K562 (cell line): ENCODE measurements around the gene SESN2. TPM values are rescaled to one million over a fixed set of nuclear protein-coding genes. Genes with fewer than 3 reads are reported as not detected.

ENCODE experiments used
- ATAC-seq: fragments of 200-7000 bp; cut with Tn5 transposase; 3 replicates; pipeline ENCODE4 v1.9.1; 2020; ENCODE audit warnings: moderate library complexity
- BruUV-seq: library from RNA; stranded (reverse); fragments of 400-500 nt; replicated peaks from 2 replicates; lab custom pipeline; 2021; lab: Mats Ljungman, UMichigan
- CTCF ChIA-PET: fragments of 300-600 bp; formaldehyde crosslinking; extraction: SDS; loops from one replicate; lab custom pipeline; 2021; ENCODE audit warnings: low intra/inter-chr PET ratio; lab: Yijun Ruan, JAX
- POLR2A ChIA-PET: fragments of 300-600, 350-650 bp; sonication (Branson Sonifier 250); formaldehyde crosslinking; extraction: SDS; loops from one replicate; lab custom pipeline; 2021; ENCODE audit warnings: antibody characterized with exemption, inconsistent platforms; lab: Yijun Ruan, JAX
- DNase-seq, 4 experiments: peaks; one replicate each; pipeline versions ENCODE4 v3.0.0 to v3.0.0-alpha.2; 2011 to 2018; ENCODE audit warnings: low spot score in 3 of 4, mixed read lengths in 3 of 4; ENCODE audit errors: extremely low read depth in 1 of 4
- FAIRE-seq: peaks from 2 replicates; lab custom pipeline; 2011; peaks lifted over from hg19 to GRCh38; lab: Jason Lieb, UNC
- H2AFZ ChIP-seq: 2 replicates; pipeline ENCODE4 v1.6.0; 2011; ENCODE audit warnings: low read depth, low read length, control low read depth, inconsistent platforms
- H3K27ac ChIP-seq: fragments of 200-600 bp; 3 replicates; pipeline ENCODE4 v1.8.0; 2011; ENCODE audit warnings: low read depth, mild to moderate bottlenecking, control low read depth, inconsistent platforms, low read length, moderate library complexity, mixed read lengths; ENCODE audit errors: extremely low read depth
- H3K27me3 ChIP-seq, 2 experiments: fragments of 300-600 bp in 1 of 2; 2 replicates in 1 of 2; 3 replicates in 1 of 2; pipeline versions ENCODE4 v1.6.0 to v1.8.0; 2011; ENCODE audit warnings: inconsistent platforms in 2 of 2, low read length in 2 of 2, mild to moderate bottlenecking in 1 of 2, mixed read lengths in 1 of 2, moderate library complexity in 1 of 2; ENCODE audit not compliant: control insufficient read depth in 2 of 2, insufficient read depth in 2 of 2
- H3K36me3 ChIP-seq: fragments of 300-600 bp; 3 replicates; pipeline ENCODE4 v1.8.0; 2011; ENCODE audit warnings: mild to moderate bottlenecking, low read length, inconsistent platforms; ENCODE audit not compliant: control insufficient read depth, insufficient read depth
- H3K4me1 ChIP-seq, 2 experiments: fragments of 200-600 bp in 1 of 2; replicated peaks in 1 of 2; 2 replicates in 1 of 2; 3 replicates in 1 of 2; pipeline versions ENCODE4 v1.5.1 to v1.8.0; 2011; ENCODE audit warnings: inconsistent platforms in 2 of 2, low read length in 2 of 2, mild to moderate bottlenecking in 1 of 2, mixed read lengths in 1 of 2, moderate library complexity in 1 of 2; ENCODE audit not compliant: control insufficient read depth in 2 of 2, insufficient read depth in 2 of 2
- H3K4me2 ChIP-seq: 2 replicates; pipeline ENCODE4 v1.6.1; 2011; ENCODE audit warnings: low read length, control low read depth, inconsistent platforms, mixed read lengths; ENCODE audit not compliant: insufficient read depth
- H3K4me3 ChIP-seq: fragments of 200-600 bp; sonication (generic), shearing (Covaris generic); 2 replicates; pipeline ENCODE4 v1.5.1; 2016; ENCODE audit warnings: control low read depth, inconsistent platforms
- H3K79me2 ChIP-seq: fragments of 200-600 bp; 3 replicates; pipeline ENCODE4 v1.8.0; 2011; ENCODE audit warnings: low read length, inconsistent platforms; ENCODE audit not compliant: control insufficient read depth, insufficient read depth
- H3K9ac ChIP-seq, 2 experiments: 2 replicates each; pipeline versions ENCODE4 v1.6.0 to v1.6.1; 2011; ENCODE audit warnings: low read depth in 2 of 2, low read length in 2 of 2, control low read depth in 1 of 2, inconsistent platforms in 1 of 2, mild to moderate bottlenecking in 1 of 2, mixed read lengths in 1 of 2; ENCODE audit not compliant: insufficient read depth in 1 of 2
- H3K9me1 ChIP-seq: one replicate; pipeline ENCODE4 v1.6.0; 2011; ENCODE audit warnings: inconsistent platforms, mild to moderate bottlenecking, low read length, moderate library complexity; ENCODE audit not compliant: control insufficient read depth, insufficient read depth
- H3K9me3 ChIP-seq: replicated peaks from 2 replicates; pipeline ENCODE4 v1.5.1; 2011; ENCODE audit warnings: low read depth, low read length, inconsistent platforms; ENCODE audit not compliant: control insufficient read depth, insufficient read depth
- H4K20me1 ChIP-seq: replicated peaks from 2 replicates; pipeline ENCODE4 v1.6.1; 2011; ENCODE audit warnings: low read length, inconsistent platforms, mixed read lengths; ENCODE audit not compliant: control insufficient read depth, insufficient read depth
- ARID1B ChIP-seq: fragments of 450-650 bp; IDR thresholded peaks from 2 replicates; pipeline ENCODE4 v1.6.1; 2016; ENCODE audit warnings: antibody characterized with exemption, mild to moderate bottlenecking, inconsistent platforms
- ATF1 ChIP-seq, 2 experiments: fragments of 450-650 bp in 1 of 2; IDR thresholded peaks; 2 replicates each; pipeline ENCODE4 v1.6.1; 2016; ENCODE audit warnings: missing compliant biosample characterization in 1 of 2, missing genetic modification characterization in 1 of 2
- CBFA2T3 ChIP-seq: fragments of 450-650 bp; IDR thresholded peaks from 2 replicates; pipeline ENCODE4 v1.6.1; 2017
- JUN ChIP-seq, 2 experiments: sonication (generic) in 1 of 2; formaldehyde crosslinking in 1 of 2; IDR thresholded peaks; 2 replicates each; pipeline versions ENCODE4 v1.6.1 to v1.8.0; 2012 to 2022; ENCODE audit warnings: borderline replicate concordance in 2 of 2, mild to moderate bottlenecking in 2 of 2, improper control_type of control experiment in 1 of 2, low read depth in 1 of 2, low read length in 1 of 2, missing genetic modification reagents in 1 of 2
- LEF1 ChIP-seq: fragments of 450-650 bp; IDR thresholded peaks from 2 replicates; pipeline ENCODE4 v1.6.1; 2016; ENCODE audit warnings: mild to moderate bottlenecking
- MAFF ChIP-seq: IDR thresholded peaks from 2 replicates; pipeline ENCODE4 v1.6.1; 2012; ENCODE audit warnings: low read length, improper control_type of control experiment
- MECOM ChIP-seq: fragments of 250-450 bp; sonication (Bioruptor Pico); IDR thresholded peaks from 2 replicates; pipeline ENCODE4 v1.8.0; 2022; ENCODE audit warnings: inconsistent platforms
- RAD51 ChIP-seq: fragments of 450-650 bp; IDR thresholded peaks from 2 replicates; pipeline ENCODE4 v1.7.1; 2016; ENCODE audit warnings: low read depth, mild to moderate bottlenecking, borderline replicate concordance
- RBFOX2 ChIP-seq: fragments of 200-400 bp; formaldehyde crosslinking; IDR thresholded peaks from 2 replicates; pipeline ENCODE4 v1.6.1; 2017; ENCODE audit warnings: low read depth, mild to moderate bottlenecking, low read length, moderate library complexity
- TAF15 ChIP-seq: fragments of 200-400 bp; formaldehyde crosslinking; IDR thresholded peaks from 2 replicates; pipeline ENCODE4 v1.6.1; 2017; ENCODE audit warnings: mild to moderate bottlenecking, low read depth, low read length, moderate library complexity
- TAL1 ChIP-seq: fragments of 450-650 bp; IDR thresholded peaks from 2 replicates; pipeline ENCODE4 v1.6.1; 2016; ENCODE audit warnings: mild to moderate bottlenecking
- TEAD1 ChIP-seq, 2 experiments: fragments of 450-650 bp in 1 of 2; sonication (generic) in 1 of 2; formaldehyde crosslinking; IDR thresholded peaks; 2 replicates each; pipeline versions ENCODE4 v1.4.0 to v1.8.0; 2020 to 2022; ENCODE audit warnings: mild to moderate bottlenecking in 2 of 2, missing genetic modification reagents in 1 of 2
- TGIF2 ChIP-seq: sonication (generic); formaldehyde crosslinking; IDR thresholded peaks from 2 replicates; pipeline ENCODE4 v1.8.1; 2022; ENCODE audit warnings: mild to moderate bottlenecking, missing genetic modification reagents, moderate library complexity
- THAP12 ChIP-seq: fragments of 250-450 bp; sonication (Bioruptor Pico); IDR thresholded peaks from 2 replicates; pipeline ENCODE4 v1.9.0; 2021; ENCODE audit warnings: mild to moderate bottlenecking, inconsistent platforms
- ZC3H4 ChIP-seq: sonication (generic); formaldehyde crosslinking; IDR thresholded peaks from 2 replicates; pipeline ENCODE4 v1.9.0; 2021; ENCODE audit warnings: missing genetic modification reagents, borderline replicate concordance
- ZNF134 ChIP-seq: fragments of 250-450 bp; sonication (Bioruptor Pico); conservative IDR thresholded peaks from 2 replicates; pipeline ENCODE4 v1.4.0; 2020
- ZNF239 ChIP-seq: fragments of 250-450 bp; sonication (Bioruptor Pico); IDR thresholded peaks from 2 replicates; pipeline ENCODE4 v1.4.0; 2020; ENCODE audit warnings: mild to moderate bottlenecking
- ZNF354B ChIP-seq: fragments of 250-450 bp; sonication (Bioruptor Pico); IDR thresholded peaks from 2 replicates; pipeline ENCODE4 v1.4.0; 2020
- ZNF584 ChIP-seq: fragments of 200-800 bp; sonication (Bioruptor generic); IDR thresholded peaks from 2 replicates; pipeline ENCODE4 v1.6.1; 2016; ENCODE audit warnings: low read depth, mild to moderate bottlenecking, missing genetic modification characterization, missing compliant biosample characterization
- ZNF76 ChIP-seq: fragments of 250-450 bp; sonication (Bioruptor Pico); IDR thresholded peaks from 2 replicates; pipeline ENCODE4 v1.4.0; 2020; ENCODE audit warnings: mild to moderate bottlenecking, moderate library complexity, borderline replicate concordance
- WGBS: fragments of 100-300 bp; shearing (Covaris generic); methylation state at CpG from one replicate; pipeline ENCODE4 v1.1.6; 2016; ENCODE audit warnings: low coverage, mixed read lengths; ENCODE audit not compliant: insufficient coverage; ENCODE audit errors: missing lambda C conversion rate; 5-methylcytosine and 5-hydroxymethylcytosine counted together
- in situ Hi-C: fragments of 300-500 bp; cut with MboI; formaldehyde crosslinking; loops from 4 replicates; pipeline ENCODE4 v1.15.0; 2018; ENCODE audit warnings: inconsistent platforms, mixed read lengths
- intact Hi-C: fragments of 100-400 bp; cut with micrococcal nuclease; formaldehyde crosslinking; loops from 2 replicates; pipeline ENCODE4 v1.14.2; 2022
- polyA plus RNA-seq, 8 experiments: library from polyadenylated mRNA; depleted of rRNA in 4 of 8; stranded (reverse) in 5 of 8; unstranded in 3 of 8; fragments of >200 nt; fragmentation: Nextera tagmentation in 2 of 8; fragmentation: Illumina TruSeq in 1 of 8; extraction: Ambion mirVana in 2 of 8; extraction: Trizol in 1 of 8; gene quantifications; 2 replicates each; pipeline versions ENCODE4 v1.2.1 to v1.2.3, GENCODE V29; 2011 to 2014; ENCODE audit warnings: inconsistent platforms in 1 of 8, missing spikeins in 1 of 8
- total RNA-seq, 7 experiments: library from RNA; depleted of rRNA in 6 of 7; stranded (reverse); fragments of >200 nt in 6 of 7; fragmentation: Illumina TruSeq in 2 of 7; extraction: Trizol in 2 of 7; gene quantifications; 2 replicates each; pipeline versions ENCODE4 v1.2.1 to v1.2.3, GENCODE V29; 2011 to 2021; ENCODE audit warnings: low replicate concordance in 1 of 7

SESN2 gene
- total and polyA plus RNA-seq, 9 of the 15 experiments (the other 6 are each of a cell fraction or from before 2014, with no cell fraction given), result 3.7 to 71.3 (median 16.8) TPM

GRCh38 chr1:28249866-28250295 lies 9.4 kb upstream of the SESN2 start (continued):
- TF ChIP-seq TEAD1 (CRISPR knock-in tag; IDR thresholded peaks at IDR 0.05) (0 out of 4 replicates have a peak, but pooled peaks of 1 of the 2 experiments have one; percentile 0), ZNF76 (CRISPR knock-in tag) (no peak), RBFOX2 (peak; percentile 53), MAFF (peak; percentile 87), MECOM (CRISPR knock-in tag) (peak; percentile 12; the same call in 1 of the 2 replicates), ZNF584 (0 out of 2 replicates have a peak, but pooled peaks have one; percentile 59), TGIF2 (CRISPR knock-in tag) (no peak)

GRCh38 chr1:28256197-28256827 lies 3.0 kb upstream of the SESN2 start:
- in situ Hi-C loops, result no loop called here
- no peak overlapping the region; the same call in 1 of the 2 replicates for H3K4me2 ChIP-seq
- TF ChIP-seq ZNF134 (CRISPR knock-in tag) (no peak), JUN (IDR thresholded peaks at IDR 0.05; ENCODE audit: borderline replicate concordance, low read depth, low read length) (peak; percentile 8; the same call in 1 of the 2 replicates), JUN (CRISPR knock-in tag; IDR thresholded peaks at IDR 0.05; ENCODE audit: borderline replicate concordance) (no peak), RAD51 (0 out of 2 replicates have a peak, but pooled peaks have one; percentile 39), LEF1 (peak; percentile 56; the same call in 1 of the 2 replicates), ZNF239 (CRISPR knock-in tag) (peak; percentile 30; the same call in 1 of the 2 replicates), TAF15 (no peak), ZNF354B (no peak), ARID1B (peak; percentile 84), ZC3H4 (CRISPR knock-in tag) (no peak), CBFA2T3 (peak; percentile 79), THAP12 (CRISPR knock-in tag) (no peak), TAL1 (peak; percentile 72), ATF1 (CRISPR knock-in tag; IDR thresholded peaks at IDR 0.05) (no peak), ATF1 (tag; IDR thresholded peaks at IDR 0.05) (0 out of 2 replicates have a peak, but pooled peaks have one; percentile 20)

More at GRCh38 chr1:28256197-28256827, 3.0 kb upstream of the SESN2 start:
- intact Hi-C loops, result no loop called here
- H3K36me3 ChIP-seq, result peaks cover 2% of the 10 kb centered on the region; the same call in 1 of the 3 replicates
- DNase-seq (no peak), FAIRE-seq (peak; percentile 55), ATAC-seq (no peak)
- no peaks in the 10 kb centered on the region for H3K9me1 ChIP-seq
- H4K20me1 ChIP-seq, result peaks cover 8% of the 10 kb centered on the region
- H2AFZ ChIP-seq, result peak overlapping the region; percentile 46
- 0 out of 3 replicates have a peak overlapping the region, but pooled peaks have one; percentile 18 for H3K27ac ChIP-seq
- H3K4me1 ChIP-seq, result peaks cover 26 to 39% of the 10 kb centered on the region in 2 experiments
- peaks cover 20% of the 10 kb centered on the region for H3K79me2 ChIP-seq
- WGBS, result 61% methylated on average over 6 of the region's 6 CpGs
- BruUV-seq, result no TSS peak
- H3K27me3 ChIP-seq, result no peaks in the 10 kb centered on the region
- no peak overlapping the region; a peak in 1 of 4 replicates for H3K9ac ChIP-seq
- ChIA-PET CTCF (interaction anchor here (0.7 kb wide), 1 partner anchor 384 kb away, joined by 3 read pairs; the partner anchor contains the start of gene THEMIS2), POLR2A (interaction anchor here (0.9 to 3.2 kb wide), 6 partner anchors 8 to 325 kb away, joined by 3 to 16 read pairs (median 5); partner anchors contain the start of gene ATP5IF1)
- H3K4me3 ChIP-seq, result no peak overlapping the region
- H3K9me3 ChIP-seq, result no peaks in the 10 kb centered on the region
